ENCODE results near the gene SPX.

SPX gene, protein sequence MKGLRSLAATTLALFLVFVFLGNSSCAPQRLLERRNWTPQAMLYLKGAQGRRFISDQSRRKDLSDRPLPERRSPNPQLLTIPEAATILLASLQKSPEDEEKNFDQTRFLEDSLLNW

GRCh38 chr12:21526053-21526452 is at the start of gene SPX:
TSS of gene SPX (plus strand) at chr12:21526296. CDS start at chr12:21526473, 177 bp downstream.
- DNase-seq (ENCODE audit: low read depth in 3 of 3), result no peak

DNA sequence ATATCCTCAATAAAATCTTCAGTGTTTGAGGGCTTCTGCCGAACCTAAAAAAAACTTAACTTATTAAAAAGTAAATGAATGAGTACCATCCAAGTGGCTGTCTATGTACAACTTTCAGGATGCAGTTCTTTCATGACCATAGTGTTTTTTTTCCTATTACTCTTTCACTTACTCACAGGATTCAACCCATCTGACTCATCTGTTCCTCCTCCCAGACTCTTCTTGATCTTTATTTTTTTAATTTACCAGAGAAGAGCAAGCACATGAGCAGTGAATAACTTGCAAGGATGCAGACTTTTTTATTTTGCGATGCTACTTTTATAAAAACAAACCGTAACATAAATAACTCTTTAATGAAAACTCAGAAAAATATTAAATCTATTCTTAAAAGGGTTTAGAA is 49.1 kb upstream of the SPX start:
- no peak for DNase-seq (ENCODE audit: low read depth in 3 of 3)

GRCh38 chr12:21478756-21479455 is 47.2 kb upstream of the SPX start:
- DNase-seq (ENCODE audit: low read depth in 3 of 3), result no peak

- no peak for DNase-seq (ENCODE audit: low read depth in 3 of 3)
These were observed 42.6 kb upstream of the SPX start for GRCh38 chr12:21483531-21483930.

DNA sequence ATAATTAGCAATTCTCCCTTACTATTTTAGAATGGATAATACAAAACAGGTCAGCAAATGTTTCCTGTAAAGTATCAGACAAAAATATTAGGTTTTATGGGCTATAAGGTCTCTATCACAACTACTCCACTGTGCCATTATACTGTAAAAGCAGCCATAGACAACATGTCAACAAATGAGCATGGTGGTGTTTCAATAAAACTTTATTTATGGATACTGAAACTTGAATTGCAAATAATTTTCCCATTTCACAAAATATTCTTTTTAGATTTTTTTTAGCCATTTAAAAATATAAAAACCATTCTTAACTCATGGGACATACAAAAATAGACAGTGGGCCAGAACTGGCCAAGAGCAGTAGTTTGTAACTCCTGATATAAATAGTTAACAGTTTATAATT is 40.1 kb upstream of the SPX start:
- no peak for DNase-seq (ENCODE audit: low read depth in 3 of 3)

GRCh38 chr12:21499765-21500164 is 26.3 kb upstream of the SPX start:
- DNase-seq (ENCODE audit: low read depth in 3 of 3), result no peak

DNA sequence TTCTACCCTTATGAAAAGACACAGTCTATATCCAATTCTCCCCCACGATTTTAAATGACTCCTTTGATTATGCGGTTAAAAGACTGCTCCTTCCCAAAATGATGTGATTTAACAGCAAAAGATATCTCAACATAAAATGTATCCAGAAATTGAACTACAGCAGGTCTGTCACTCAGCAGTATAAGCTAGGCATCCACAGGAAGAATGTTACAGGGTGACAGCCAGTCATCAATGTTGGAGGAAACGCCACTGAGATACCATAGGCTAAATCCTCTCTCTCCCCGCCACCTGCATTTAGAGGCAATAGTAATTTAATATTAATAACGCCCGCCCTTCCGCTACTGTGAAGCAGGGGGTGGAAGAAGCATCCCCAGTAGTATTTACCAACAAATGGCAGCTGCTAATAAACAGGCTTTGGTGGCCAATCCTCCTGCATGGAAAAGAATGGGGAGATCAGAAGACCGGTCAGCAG is 25.3 kb upstream of the SPX start:
- no peak for DNase-seq (ENCODE audit: low read depth in 3 of 3)

DNA sequence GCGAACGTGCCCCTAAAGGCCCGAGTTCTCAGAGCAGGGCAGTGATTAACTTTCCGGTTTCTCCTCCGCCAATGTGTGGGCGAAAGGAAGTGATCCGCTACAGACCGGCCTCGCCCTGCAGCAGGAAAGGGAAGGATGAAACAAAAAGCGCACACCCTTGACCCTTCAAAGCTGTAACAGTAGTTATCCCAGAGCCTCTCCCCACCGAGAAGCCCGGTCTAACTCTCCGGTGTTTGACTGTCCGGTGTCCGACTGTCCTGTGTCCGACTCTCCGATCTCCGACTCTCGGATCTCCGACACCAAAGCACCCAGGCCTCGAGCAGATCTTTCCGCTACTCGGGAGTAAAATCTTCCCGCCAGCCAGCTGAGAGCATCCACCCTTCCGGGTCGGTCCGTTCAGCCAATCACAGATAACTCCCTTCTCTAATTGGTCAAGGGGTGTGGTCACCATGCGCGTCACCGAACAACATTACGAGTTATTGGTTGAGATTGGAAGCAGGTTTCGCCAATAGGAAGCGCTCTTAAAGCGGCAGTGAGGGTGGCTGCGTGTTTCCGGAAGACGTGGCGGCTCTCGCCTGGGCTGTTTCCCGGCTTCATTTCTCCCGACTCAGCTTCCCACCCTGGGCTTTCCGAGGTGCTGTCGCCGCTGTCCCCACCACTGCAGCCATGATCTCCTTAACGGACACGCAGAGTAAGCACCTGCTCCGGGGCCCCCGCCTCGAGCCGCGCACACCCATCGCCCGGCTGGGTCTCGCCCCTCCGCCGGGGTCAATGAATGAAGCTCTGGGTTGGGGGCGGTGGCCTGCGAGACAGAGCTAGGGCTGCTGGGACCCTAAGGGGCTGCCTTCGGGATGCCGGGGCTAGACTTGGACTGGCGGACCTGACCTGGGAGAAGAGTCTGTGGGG is 24.6 kb upstream of the SPX start, which contains the start of the genes GOLT1B and RECQL:
TSS of gene GOLT1B (plus strand) at position 532 of the 906 bp plus-strand sequence. CDS start at position 667, 135 bp downstream.
TSS of gene RECQL (minus strand) at position 378 of the 906 bp plus-strand sequence. CDS start 2,065 bp downstream, outside the sequence.
- DNase-seq (ENCODE audit: low read depth in 3 of 3), result peak; percentile 79 to 87 (median 79)

GRCh38 chr12:21502164-21502496 is 24.0 kb upstream of the SPX start:
- DNase-seq (ENCODE audit: low read depth in 3 of 3), result peak in 2 of 3 donors; percentile 6 to 34

DNA sequence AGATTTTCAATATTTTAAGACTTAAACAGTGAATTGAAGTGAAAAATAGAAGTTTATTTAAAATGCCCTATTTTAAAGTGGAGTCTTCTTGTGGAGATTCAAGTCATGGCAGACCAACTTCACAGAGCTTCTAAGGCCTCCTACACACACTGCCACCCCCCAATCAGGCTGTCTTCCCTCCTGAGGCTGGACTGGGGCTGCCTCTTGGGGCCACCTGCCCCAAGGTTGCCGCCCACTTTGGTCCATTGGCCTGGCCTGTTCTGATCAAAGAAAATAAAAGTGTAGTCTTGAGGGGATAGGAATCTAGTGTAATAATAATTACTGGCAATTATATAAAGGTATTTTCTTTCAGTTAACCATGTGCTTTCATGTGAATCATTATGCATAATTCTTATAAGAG is 23.2 kb upstream of the SPX start:
- DNase-seq (ENCODE audit: low read depth in 3 of 3), result no peak

GRCh38 chr12:21505888-21506287 is 20.2 kb upstream of the SPX start:
- no peak for DNase-seq (ENCODE audit: low read depth in 3 of 3)

DNA sequence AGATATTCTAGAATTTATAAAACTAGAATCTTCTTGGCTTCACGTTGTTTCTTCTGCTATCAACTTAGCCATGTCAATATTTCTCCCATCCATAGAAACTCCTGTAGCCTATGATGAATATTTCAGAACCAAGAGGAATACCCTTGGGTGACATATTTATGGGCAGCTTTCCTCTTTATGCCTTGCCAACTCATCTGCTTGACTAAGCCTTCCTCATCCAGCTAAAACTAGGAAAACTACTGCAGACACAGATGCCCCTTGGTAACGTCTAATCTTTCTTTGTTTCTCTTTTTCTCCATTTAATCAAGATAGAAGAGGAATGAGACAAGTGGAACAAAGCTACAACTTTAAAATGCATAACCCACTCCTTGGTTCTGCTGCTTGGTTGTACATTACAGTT is 18.2 kb upstream of the SPX start:
- no peak for DNase-seq (ENCODE audit: low read depth in 3 of 3)

- DNase-seq (ENCODE audit: low read depth in 3 of 3), result no peak
These were observed 16.3 kb upstream of the SPX start for GRCh38 chr12:21509768-21510167.

GRCh38 chr12:21516281-21516680 is 9.8 kb upstream of the SPX start:
- DNase-seq (ENCODE audit: low read depth in 3 of 3), result no peak

- no peak for DNase-seq (ENCODE audit: low read depth in 3 of 3)
These were observed 7.6 kb upstream of the SPX start for GRCh38 chr12:21518451-21518850.

GRCh38 chr12:21521541-21521940 is 4.6 kb upstream of the SPX start:
- DNase-seq (ENCODE audit: low read depth in 3 of 3), result no peak

DNA sequence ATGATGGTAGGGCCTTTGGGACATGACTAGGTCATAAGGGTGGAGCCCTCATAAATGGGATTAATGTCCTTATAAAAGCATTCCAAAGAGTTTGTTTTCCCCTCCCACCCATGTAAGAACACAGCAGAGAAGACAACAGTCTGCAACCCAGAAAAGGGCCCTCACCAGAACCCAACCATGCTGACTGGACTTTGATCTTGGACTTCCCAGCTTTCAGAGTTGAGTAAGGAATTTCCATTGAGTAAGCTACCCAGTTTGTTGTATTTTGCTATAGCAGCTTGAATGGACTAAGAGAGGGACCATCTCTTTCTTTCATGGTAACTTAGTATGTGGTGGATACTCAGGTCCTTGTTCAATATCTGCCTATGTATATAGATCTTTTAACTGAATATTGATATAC is 2.9 kb upstream of the SPX start:
- DNase-seq (ENCODE audit: low read depth in 3 of 3), result no peak

DNA sequence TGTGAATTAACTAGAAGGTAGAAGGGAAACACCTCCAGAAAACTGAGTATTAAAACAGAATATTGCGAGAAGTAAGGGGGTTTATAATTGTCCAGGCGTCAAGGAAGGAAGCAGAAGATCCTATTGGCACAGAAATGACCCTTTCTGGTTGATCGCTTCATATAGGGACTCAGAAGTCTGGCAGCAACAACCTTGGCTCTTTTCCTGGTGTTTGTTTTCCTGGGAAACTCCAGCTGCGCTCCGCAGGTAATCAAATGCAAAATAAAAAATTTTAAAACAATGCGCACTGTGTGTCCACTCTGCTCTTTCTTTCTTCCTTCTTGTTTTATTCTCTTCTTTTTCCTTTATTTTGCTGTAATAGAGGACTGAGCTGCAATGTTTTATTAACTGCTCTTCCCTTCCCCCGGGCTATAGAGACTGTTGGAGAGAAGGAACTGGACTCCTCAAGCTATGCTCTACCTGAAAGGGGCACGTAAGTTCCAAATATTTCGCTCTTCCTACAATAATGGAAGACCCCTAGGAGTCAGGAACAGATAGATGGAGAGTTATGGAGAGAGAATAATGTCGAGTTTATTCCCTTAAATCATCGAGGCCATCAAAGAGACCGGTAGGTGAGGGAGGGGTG is 737 bp downstream of the SPX start:
- no peak for DNase-seq (ENCODE audit: low read depth in 3 of 3)

DNA sequence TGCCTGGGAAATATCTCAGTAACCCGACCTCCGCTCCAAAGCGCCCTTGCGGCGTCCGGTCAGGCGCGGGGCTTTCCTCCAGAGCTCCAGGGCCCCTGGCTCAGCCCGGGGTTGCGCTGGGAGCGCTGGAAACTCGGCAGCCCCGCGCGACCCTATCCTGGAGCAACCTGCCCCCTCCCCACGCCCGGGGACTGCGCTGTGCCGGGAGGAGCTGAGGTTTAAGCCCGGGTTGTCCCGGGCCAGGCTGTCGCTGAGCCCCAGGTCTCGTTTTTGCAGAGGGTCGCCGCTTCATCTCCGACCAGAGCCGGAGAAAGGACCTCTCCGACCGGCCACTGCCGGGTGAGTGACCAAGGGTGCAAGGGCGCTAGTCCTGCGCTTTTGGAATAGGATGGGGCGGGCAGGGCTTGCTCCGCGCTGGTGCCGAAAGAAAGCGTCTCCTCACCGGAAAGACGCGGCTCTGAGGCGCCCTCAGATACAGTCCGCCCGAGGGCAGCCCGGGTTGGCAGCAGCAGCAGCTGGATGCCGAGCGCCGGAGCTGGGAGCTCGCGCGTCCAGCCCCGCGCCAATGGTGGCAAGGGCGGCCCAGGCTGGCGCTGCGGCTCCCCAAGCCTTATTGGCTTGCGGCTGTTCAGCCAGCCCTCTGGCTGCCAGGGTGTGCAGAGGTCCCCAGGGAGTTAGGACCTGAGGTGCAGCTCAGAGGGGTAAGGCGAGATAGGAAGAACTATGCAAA is 1.5 kb downstream of the SPX start:
- peak; percentile 44 to 47 (median 47) for DNase-seq (ENCODE audit: low read depth in 3 of 3)

GRCh38 chr12:21528953-21529352 is 2.9 kb downstream of the SPX start:
- DNase-seq (ENCODE audit: low read depth in 3 of 3), result no peak

DNA sequence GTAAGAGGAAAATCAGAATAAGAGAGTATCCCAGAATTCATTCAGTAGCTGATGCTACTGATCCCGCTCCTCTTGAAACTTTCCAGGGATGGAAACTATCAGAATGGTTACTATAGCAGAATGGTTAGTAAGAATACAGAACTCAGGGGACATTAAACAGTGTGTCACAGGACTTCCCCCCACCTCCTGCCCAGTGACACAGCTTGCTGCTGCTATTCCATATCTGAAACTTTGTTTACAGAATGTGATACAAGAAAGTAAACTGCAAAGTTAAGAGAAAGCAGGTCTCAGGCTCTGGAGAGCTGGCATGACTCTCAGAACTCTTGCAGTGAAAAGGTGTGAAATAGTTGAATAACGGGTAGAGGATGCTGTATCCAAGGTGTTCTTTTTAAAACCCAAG is 3.4 kb downstream of the SPX start:
- DNase-seq (ENCODE audit: low read depth in 3 of 3), result no peak

Data from stimulated activated CD4-positive, alpha-beta T cell treated with anti-CD3 and anti-CD28 coated beads, TNF-alpha, amount 100 ng/mL, for 48 hours (primary cell).